Uterus (tissue), 2 donors: Measurements from ENCODE around the gene NOTCH4.

ENCODE experiments used
- POLR2A ChIP-seq, 2 donors: fragments of 450-650 bp; IDR thresholded peaks; one replicate each; pipeline ENCODE4 v1.6.1; 2016; ENCODE audit warnings: antibody characterized with exemption in 2 of 2, mild to moderate bottlenecking in 1 of 2, moderate library complexity in 1 of 2
- TF ChIP-seq, protein P1 (sequence below), 4 experiments: fragments of 200-600 bp in 2 of 4; fragments of 450-650 bp in 2 of 4; sonication (generic) in 2 of 4; IDR thresholded peaks; one replicate each; pipeline ENCODE4 v1.5.1; 2016 to 2019; ENCODE audit warnings: antibody characterized with exemption in 4 of 4, mild to moderate bottlenecking in 2 of 4, moderate library complexity in 1 of 4

DNA sequence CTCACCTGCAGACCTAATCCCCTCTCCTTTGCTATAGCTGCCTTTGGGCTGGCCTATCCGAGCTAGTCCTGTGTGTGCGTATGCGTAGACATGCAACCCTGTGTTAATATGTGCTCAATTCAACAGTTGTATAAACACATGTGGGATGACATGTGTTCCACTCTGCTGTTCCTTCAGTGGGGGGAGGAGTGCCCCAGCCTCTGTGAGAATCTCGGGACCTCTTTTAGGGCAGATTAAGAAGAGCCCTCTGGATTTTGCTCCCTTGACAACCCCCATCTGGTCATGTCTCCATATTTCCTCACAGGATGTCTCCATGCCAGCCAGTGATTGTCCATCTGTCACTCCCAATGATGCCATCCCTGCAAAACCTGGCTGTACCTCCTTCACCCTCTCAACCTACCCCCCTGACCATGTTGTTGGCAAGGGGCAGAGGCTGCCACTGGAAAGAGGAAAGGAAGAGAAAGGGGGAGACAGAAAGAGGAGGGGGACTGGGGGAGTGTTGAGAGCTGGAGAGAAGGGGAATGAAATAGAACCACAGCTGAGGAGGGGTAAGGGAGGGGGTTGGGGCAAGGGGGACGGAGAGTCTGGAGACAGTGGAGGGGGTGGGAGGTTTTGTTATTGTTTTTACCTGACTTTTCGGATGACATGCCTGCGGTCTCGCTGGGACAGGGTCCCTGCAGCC, 72.5 kb downstream of the NOTCH4 start:
- TF ChIP-seq, protein P1, sequence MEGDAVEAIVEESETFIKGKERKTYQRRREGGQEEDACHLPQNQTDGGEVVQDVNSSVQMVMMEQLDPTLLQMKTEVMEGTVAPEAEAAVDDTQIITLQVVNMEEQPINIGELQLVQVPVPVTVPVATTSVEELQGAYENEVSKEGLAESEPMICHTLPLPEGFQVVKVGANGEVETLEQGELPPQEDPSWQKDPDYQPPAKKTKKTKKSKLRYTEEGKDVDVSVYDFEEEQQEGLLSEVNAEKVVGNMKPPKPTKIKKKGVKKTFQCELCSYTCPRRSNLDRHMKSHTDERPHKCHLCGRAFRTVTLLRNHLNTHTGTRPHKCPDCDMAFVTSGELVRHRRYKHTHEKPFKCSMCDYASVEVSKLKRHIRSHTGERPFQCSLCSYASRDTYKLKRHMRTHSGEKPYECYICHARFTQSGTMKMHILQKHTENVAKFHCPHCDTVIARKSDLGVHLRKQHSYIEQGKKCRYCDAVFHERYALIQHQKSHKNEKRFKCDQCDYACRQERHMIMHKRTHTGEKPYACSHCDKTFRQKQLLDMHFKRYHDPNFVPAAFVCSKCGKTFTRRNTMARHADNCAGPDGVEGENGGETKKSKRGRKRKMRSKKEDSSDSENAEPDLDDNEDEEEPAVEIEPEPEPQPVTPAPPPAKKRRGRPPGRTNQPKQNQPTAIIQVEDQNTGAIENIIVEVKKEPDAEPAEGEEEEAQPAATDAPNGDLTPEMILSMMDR (IDR thresholded peaks at IDR 0.05), result no peak
- no peak for TF ChIP-seq POLR2A (IDR thresholded peaks at IDR 0.05)
